DMS53 treated with DMSO at 0.1 percent for 48 hours (cell line): ENCODE results near the gene ATF3.

ENCODE experiments used
- DNase-seq: peaks from one replicate; lab custom pipeline; 2025; ENCODE audit not compliant: unreplicated experiment; lab: John Stamatoyannopoulos, UW

The ATF3 gene

GRCh38 chr1:212608392-212608958, at the start of gene ATF3:
ATF3 (plus strand) TSS chr1:212608761; CDS start chr1:212615022, 6,261 bp downstream.
- DNase-seq = peak; percentile 98

- DNase-seq = no peak
These were observed 48.6 kb upstream of the ATF3 start for GRCh38 chr1:212559929-212560328.

GRCh38 chr1:212560933-212561460, 47.6 kb upstream of the ATF3 start:
- DNase-seq = no peak

GRCh38 chr1:212561501-212561931, 47.0 kb upstream of the ATF3 start:
- DNase-seq = no peak

- DNase-seq = no peak
These were observed 45.8 kb upstream of the ATF3 start for GRCh38 chr1:212562771-212563170.

- no peak for DNase-seq
These were observed 43.5 kb upstream of the ATF3 start for GRCh38 chr1:212565079-212565478.

GRCh38 chr1:212565571-212566305, 42.8 kb upstream of the ATF3 start:
- no peak for DNase-seq

GRCh38 chr1:212566522-212567479, 41.8 kb upstream of the ATF3 start:
- peak; percentile 97 for DNase-seq

GRCh38 chr1:212567638-212568037, 40.9 kb upstream of the ATF3 start:
- no peak for DNase-seq

- no peak for DNase-seq
These were observed 39.5 kb upstream of the ATF3 start for GRCh38 chr1:212568978-212569537.

- DNase-seq = no peak
These were observed 33.8 kb upstream of the ATF3 start for GRCh38 chr1:212574732-212575131.

GRCh38 chr1:212575333-212575732, 33.2 kb upstream of the ATF3 start:
- no peak for DNase-seq

GRCh38 chr1:212578041-212578440, 30.5 kb upstream of the ATF3 start:
- DNase-seq = no peak

GRCh38 chr1:212581034-212581433, 27.5 kb upstream of the ATF3 start:
- no peak for DNase-seq

GRCh38 chr1:212582291-212582690, 26.3 kb upstream of the ATF3 start:
- DNase-seq = no peak

GRCh38 chr1:212582808-212583615, 25.5 kb upstream of the ATF3 start:
- no peak for DNase-seq

- no peak for DNase-seq
These were observed 24.9 kb upstream of the ATF3 start for GRCh38 chr1:212583643-212584042.

- no peak for DNase-seq
These were observed 24.3 kb upstream of the ATF3 start for GRCh38 chr1:212584092-212584886.

GRCh38 chr1:212585210-212585609, 23.4 kb upstream of the ATF3 start:
- DNase-seq = no peak
